HG02938 (cell line): ENCODE data around the gene ZRANB2.

Experiments used
- ATAC-seq: cut with Tn5 transposase; IDR thresholded peaks from one replicate; pipeline ENCODE4 v1.9.1; 2021; ENCODE audit warnings: mild to moderate bottlenecking, moderate library complexity; ENCODE audit not compliant: unreplicated experiment

ZRANB2 gene

GRCh38 chr1:71030026-71030425, 50.8 kb downstream of the ZRANB2 start:
- ATAC-seq = no peak

GRCh38 chr1:71028981-71029380, 51.9 kb downstream of the ZRANB2 start:
- ATAC-seq = no peak

- ATAC-seq = no peak
Observed at GRCh38 chr1:71027991-71028390, 52.8 kb downstream of the ZRANB2 start.

GRCh38 chr1:71026093-71026492, 54.7 kb downstream of the ZRANB2 start:
- ATAC-seq = no peak

GRCh38 chr1:71023515-71023914, 57.3 kb downstream of the ZRANB2 start:
- ATAC-seq = no peak

GRCh38 chr1:71019233-71019969, 61.4 kb downstream of the ZRANB2 start:
- ATAC-seq = no peak

- no peak for ATAC-seq
Observed at GRCh38 chr1:71018791-71019190, 62.0 kb downstream of the ZRANB2 start.

GRCh38 chr1:71015745-71016144, 65.1 kb downstream of the ZRANB2 start:
- ATAC-seq = no peak

- no peak for ATAC-seq
Observed at GRCh38 chr1:71014178-71014579, 66.7 kb downstream of the ZRANB2 start.
